ENCODE measurements around the gene SRSF5.

The SRSF5 gene

DNA sequence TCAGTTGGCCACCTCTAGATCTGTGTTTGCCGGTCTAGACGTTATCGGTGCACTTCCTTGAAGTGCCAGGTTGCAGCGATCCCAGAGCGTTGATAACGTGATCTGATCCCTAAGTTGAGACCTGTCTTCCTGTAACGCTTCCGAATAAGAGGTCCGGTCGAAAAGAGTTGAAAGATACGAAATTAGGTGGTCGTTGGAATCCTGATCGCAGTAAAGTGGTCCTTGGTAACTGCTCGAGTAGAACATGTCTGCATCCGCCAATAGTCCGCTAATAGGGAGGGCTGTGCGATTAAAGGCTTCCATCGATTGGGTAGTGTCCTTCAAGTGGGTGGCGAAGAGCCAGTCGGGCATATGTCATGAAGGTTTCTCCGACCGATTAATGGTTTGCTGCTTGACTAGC is 2.7 kb downstream of the SRSF5 start:
- no peaks in the 10 kb centered on the region for H3K9me3 ChIP-seq (ENCODE audit: insufficient read depth, low read length)
- peaks cover 42% of the 10 kb centered on the region for H3K79me2 ChIP-seq (ENCODE audit: low read length)
- no peak overlapping the region for H3K4me3 ChIP-seq (ENCODE audit: low read length)
- no peak overlapping the region for H3K4me2 ChIP-seq (ENCODE audit: low read length)
- H3K27me3 ChIP-seq (ENCODE audit: low read depth, low read length) = no peaks in the 10 kb centered on the region
- H3K4me1 ChIP-seq (ENCODE audit: low read length) = peaks cover 13% of the 10 kb centered on the region
- no peak overlapping the region for H3K9ac ChIP-seq (ENCODE audit: low read length)
- no peak overlapping the region for H2AFZ ChIP-seq (ENCODE audit: low read depth, low read length)
- H3K27ac ChIP-seq (ENCODE audit: low read length) = no peak overlapping the region
- TF ChIP-seq EZH2phosphoT487 (IDR thresholded peaks at IDR 0.05; ENCODE audit: low read depth) = no peak
- TF ChIP-seq, protein P1, sequence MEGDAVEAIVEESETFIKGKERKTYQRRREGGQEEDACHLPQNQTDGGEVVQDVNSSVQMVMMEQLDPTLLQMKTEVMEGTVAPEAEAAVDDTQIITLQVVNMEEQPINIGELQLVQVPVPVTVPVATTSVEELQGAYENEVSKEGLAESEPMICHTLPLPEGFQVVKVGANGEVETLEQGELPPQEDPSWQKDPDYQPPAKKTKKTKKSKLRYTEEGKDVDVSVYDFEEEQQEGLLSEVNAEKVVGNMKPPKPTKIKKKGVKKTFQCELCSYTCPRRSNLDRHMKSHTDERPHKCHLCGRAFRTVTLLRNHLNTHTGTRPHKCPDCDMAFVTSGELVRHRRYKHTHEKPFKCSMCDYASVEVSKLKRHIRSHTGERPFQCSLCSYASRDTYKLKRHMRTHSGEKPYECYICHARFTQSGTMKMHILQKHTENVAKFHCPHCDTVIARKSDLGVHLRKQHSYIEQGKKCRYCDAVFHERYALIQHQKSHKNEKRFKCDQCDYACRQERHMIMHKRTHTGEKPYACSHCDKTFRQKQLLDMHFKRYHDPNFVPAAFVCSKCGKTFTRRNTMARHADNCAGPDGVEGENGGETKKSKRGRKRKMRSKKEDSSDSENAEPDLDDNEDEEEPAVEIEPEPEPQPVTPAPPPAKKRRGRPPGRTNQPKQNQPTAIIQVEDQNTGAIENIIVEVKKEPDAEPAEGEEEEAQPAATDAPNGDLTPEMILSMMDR (IDR thresholded peaks at IDR 0.05; ENCODE audit: low read depth, low read length) = no peak
- peaks cover 62% of the 10 kb centered on the region for H3K36me3 ChIP-seq (replicated peaks; ENCODE audit: low read depth, low read length)
- H4K20me1 ChIP-seq (ENCODE audit: insufficient read depth, low read length) = peaks cover 14% of the 10 kb centered on the region

DNA sequence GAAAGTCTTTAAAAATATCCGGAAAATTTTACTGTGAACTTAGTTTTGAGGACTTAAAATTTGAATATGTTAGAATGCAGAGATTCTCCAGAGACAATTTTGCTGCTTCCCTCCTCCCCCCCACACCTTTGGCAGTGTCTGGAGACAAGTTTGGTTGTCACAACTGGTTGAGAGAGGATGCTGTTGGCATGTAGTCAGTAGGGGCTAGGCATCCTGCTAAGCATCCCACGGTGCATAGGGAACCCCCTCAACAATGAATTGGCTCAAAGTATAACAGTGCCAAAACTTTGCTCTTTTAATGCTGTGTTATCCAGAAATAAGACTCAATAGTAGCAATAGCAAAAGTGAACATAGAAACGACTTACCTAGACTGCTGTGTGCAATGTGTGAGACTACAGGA is 3.6 kb downstream of the SRSF5 start:
- Histone ChIP-seq H3K36me3 (replicated peaks; ENCODE audit: low read depth, low read length) (peaks cover 68% of the 10 kb centered on the region), H3K4me3 (ENCODE audit: low read length) (no peak overlapping the region), H4K20me1 (ENCODE audit: insufficient read depth, low read length) (peaks cover 14% of the 10 kb centered on the region), H3K4me2 (ENCODE audit: low read length) (no peak overlapping the region), H2AFZ (ENCODE audit: low read depth, low read length) (no peak overlapping the region), H3K79me2 (ENCODE audit: low read length) (peaks cover 42% of the 10 kb centered on the region), H3K27me3 (ENCODE audit: low read depth, low read length) (no peaks in the 10 kb centered on the region), H3K9me3 (ENCODE audit: insufficient read depth, low read length) (no peaks in the 10 kb centered on the region), H3K9ac (ENCODE audit: low read length) (no peak overlapping the region), H3K27ac (ENCODE audit: low read length) (no peak overlapping the region), H3K4me1 (ENCODE audit: low read length) (peaks cover 13% of the 10 kb centered on the region)
- TF ChIP-seq, protein P1 (IDR thresholded peaks at IDR 0.05; ENCODE audit: low read depth, low read length) = no peak
- TF ChIP-seq EZH2phosphoT487 (IDR thresholded peaks at IDR 0.05; ENCODE audit: low read depth) = no peak

DNA sequence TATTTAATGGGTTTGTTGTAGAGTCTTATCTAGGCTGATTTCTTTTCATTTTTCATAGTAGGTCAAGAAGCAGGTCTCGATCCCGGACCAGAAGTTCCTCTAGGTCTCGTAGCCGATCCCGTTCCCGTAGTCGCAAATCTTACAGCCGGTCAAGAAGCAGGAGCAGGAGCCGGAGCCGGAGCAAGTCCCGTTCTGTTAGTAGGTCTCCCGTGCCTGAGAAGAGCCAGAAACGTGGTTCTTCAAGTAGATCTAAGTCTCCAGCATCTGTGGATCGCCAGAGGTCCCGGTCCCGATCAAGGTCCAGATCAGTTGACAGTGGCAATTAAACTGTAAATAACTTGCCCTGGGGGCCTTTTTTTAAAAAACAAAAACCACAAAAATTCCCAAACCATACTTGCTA is 4.2 kb downstream of the SRSF5 start:
- H3K9ac ChIP-seq (ENCODE audit: low read length) = no peak overlapping the region
- H3K36me3 ChIP-seq (replicated peaks; ENCODE audit: low read depth, low read length) = peaks cover 74% of the 10 kb centered on the region
- H2AFZ ChIP-seq (ENCODE audit: low read depth, low read length) = no peak overlapping the region
- no peak overlapping the region for H3K4me2 ChIP-seq (ENCODE audit: low read length)
- no peak overlapping the region for H3K27ac ChIP-seq (ENCODE audit: low read length)
- H3K4me3 ChIP-seq (ENCODE audit: low read length) = no peak overlapping the region
- peaks cover 13% of the 10 kb centered on the region for H3K4me1 ChIP-seq (ENCODE audit: low read length)
- H3K79me2 ChIP-seq (ENCODE audit: low read length) = peaks cover 43% of the 10 kb centered on the region
- TF ChIP-seq, protein P1 (IDR thresholded peaks at IDR 0.05; ENCODE audit: low read depth, low read length) = no peak
- TF ChIP-seq EZH2phosphoT487 (IDR thresholded peaks at IDR 0.05; ENCODE audit: low read depth) = no peak
- H3K9me3 ChIP-seq (ENCODE audit: insufficient read depth, low read length) = no peaks in the 10 kb centered on the region
- H4K20me1 ChIP-seq (ENCODE audit: insufficient read depth, low read length) = peaks cover 16% of the 10 kb centered on the region
- no peaks in the 10 kb centered on the region for H3K27me3 ChIP-seq (ENCODE audit: low read depth, low read length)

DNA sequence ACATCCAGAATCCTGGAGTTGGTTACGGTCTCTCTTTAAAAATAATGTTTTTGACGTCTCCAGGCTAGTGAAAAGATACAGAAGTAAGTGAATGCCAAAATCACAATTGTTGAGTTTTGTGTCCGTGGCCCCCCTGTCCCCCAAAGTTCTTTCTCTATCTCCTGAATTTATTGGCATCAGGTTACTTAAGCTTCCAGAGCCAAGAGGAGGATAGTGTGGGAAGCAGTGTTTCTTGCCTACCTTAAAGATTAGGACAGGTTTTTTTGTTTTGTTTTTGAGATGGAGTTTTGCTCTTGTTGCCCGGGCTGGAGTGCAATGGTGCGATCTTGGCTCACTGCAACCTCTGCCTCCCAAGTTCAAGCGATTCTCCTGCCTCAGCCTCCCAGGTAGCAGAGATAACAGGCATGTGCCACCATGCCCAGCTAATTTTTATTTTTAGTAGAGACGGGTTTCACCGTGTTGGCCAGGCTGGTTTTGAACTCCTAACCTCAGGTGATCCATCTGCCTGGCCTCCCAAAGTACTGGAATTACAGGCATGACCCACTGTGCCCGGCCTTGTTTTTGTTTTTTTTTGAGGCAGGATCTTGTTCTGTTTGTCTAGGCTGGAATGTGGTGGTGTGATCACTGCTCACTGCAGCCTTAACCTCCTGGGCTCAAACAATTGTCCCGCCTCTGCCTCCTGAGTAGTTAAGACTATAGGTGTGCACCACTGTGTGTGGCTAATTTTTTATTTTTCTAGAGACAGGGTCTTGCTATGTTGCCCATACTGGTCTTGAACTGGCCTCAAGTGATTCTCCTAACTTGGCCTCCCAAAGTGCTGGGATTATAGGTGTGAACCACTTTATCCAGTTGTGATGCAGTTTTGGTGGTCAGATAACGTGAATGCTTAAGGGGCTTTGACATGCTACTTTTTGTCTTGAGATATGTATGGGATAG is 5.4 kb downstream of the SRSF5 start:
- no peak for TF ChIP-seq EZH2phosphoT487 (IDR thresholded peaks at IDR 0.05; ENCODE audit: low read depth)
- TF ChIP-seq, protein P1 (IDR thresholded peaks at IDR 0.05; ENCODE audit: low read depth, low read length) = no peak
- Histone ChIP-seq H3K9ac (ENCODE audit: low read length) (no peak overlapping the region), H3K36me3 (replicated peaks; ENCODE audit: low read depth, low read length) (peaks cover 86% of the 10 kb centered on the region), H3K27ac (ENCODE audit: low read length) (no peak overlapping the region), H4K20me1 (ENCODE audit: insufficient read depth, low read length) (peaks cover 27% of the 10 kb centered on the region), H3K9me3 (ENCODE audit: insufficient read depth, low read length) (no peaks in the 10 kb centered on the region), H3K79me2 (ENCODE audit: low read length) (peaks cover 45% of the 10 kb centered on the region), H3K27me3 (ENCODE audit: low read depth, low read length) (no peaks in the 10 kb centered on the region), H2AFZ (ENCODE audit: low read depth, low read length) (no peak overlapping the region), H3K4me1 (ENCODE audit: low read length) (peaks cover 10% of the 10 kb centered on the region), H3K4me2 (ENCODE audit: low read length) (no peak overlapping the region), H3K4me3 (ENCODE audit: low read length) (no peak overlapping the region)
